Measurements from ENCODE around the gene PI3.
"Not testable (repeated sequence)": the region's sequence is repeated elsewhere in the genome, so short reads cannot be mapped to it uniquely, and the experiment has no call there.

Gene PI3

GRCh38 chr20:45149062-45149461 is 25.6 kb upstream of the PI3 start:
- H3K36me3 Mint-ChIP-seq (ENCODE audit: low read depth) = no peaks in the 10 kb centered on the region
- H3K4me3 Mint-ChIP-seq = no peak overlapping the region
- peaks cover 43% of the 10 kb centered on the region for H3K27me3 Mint-ChIP-seq (ENCODE audit: low read depth)
- no peaks in the 10 kb centered on the region for H3K9me3 Mint-ChIP-seq
- no peak overlapping the region for H3K27ac Mint-ChIP-seq
- TF ChIP-seq CTCF (IDR thresholded peaks at IDR 0.05; ENCODE audit: unreplicated experiment in 3 of 3) = no peak
- no peaks in the 10 kb centered on the region for H3K4me1 Mint-ChIP-seq

- TF ChIP-seq CTCF (IDR thresholded peaks at IDR 0.05; ENCODE audit: unreplicated experiment in 3 of 3) = no peak
- H3K4me1 Mint-ChIP-seq = no peaks in the 10 kb centered on the region
- H3K9me3 Mint-ChIP-seq = peaks cover 8% of the 10 kb centered on the region
- H3K27me3 Mint-ChIP-seq (ENCODE audit: low read depth) = peaks cover 32% of the 10 kb centered on the region
- no peak overlapping the region for H3K4me3 Mint-ChIP-seq
- no peak overlapping the region for H3K27ac Mint-ChIP-seq
- no peaks in the 10 kb centered on the region for H3K36me3 Mint-ChIP-seq (ENCODE audit: low read depth)
Observed at GRCh38 chr20:45152405-45152804, 22.3 kb upstream of the PI3 start.

- H3K27ac Mint-ChIP-seq = no peak overlapping the region
- H3K4me3 Mint-ChIP-seq = no peak overlapping the region
- TF ChIP-seq CTCF (IDR thresholded peaks at IDR 0.05; ENCODE audit: unreplicated experiment in 3 of 3) = no peak
- H3K4me1 Mint-ChIP-seq = no peaks in the 10 kb centered on the region
- H3K27me3 Mint-ChIP-seq (ENCODE audit: low read depth) = peaks cover 28% of the 10 kb centered on the region
- no peaks in the 10 kb centered on the region for H3K36me3 Mint-ChIP-seq (ENCODE audit: low read depth)
- H3K9me3 Mint-ChIP-seq = peaks cover 9% of the 10 kb centered on the region
Observed at GRCh38 chr20:45153147-45153546, 21.6 kb upstream of the PI3 start.

GRCh38 chr20:45153752-45154151 is 20.9 kb upstream of the PI3 start:
- Mint-ChIP-seq H3K27me3 (ENCODE audit: low read depth) (peaks cover 24% of the 10 kb centered on the region), H3K4me1 (no peaks in the 10 kb centered on the region), H3K27ac (no peak overlapping the region), H3K36me3 (ENCODE audit: low read depth) (no peaks in the 10 kb centered on the region), H3K4me3 (no peak overlapping the region), H3K9me3 (peaks cover 15% of the 10 kb centered on the region)
- TF ChIP-seq CTCF (IDR thresholded peaks at IDR 0.05; ENCODE audit: unreplicated experiment in 3 of 3) = no peak

GRCh38 chr20:45154183-45154582 is 20.5 kb upstream of the PI3 start:
- Mint-ChIP-seq H3K27me3 (ENCODE audit: low read depth) (peaks cover 22% of the 10 kb centered on the region), H3K4me3 (no peak overlapping the region), H3K36me3 (ENCODE audit: low read depth) (no peaks in the 10 kb centered on the region), H3K9me3 (peaks cover 20% of the 10 kb centered on the region), H3K4me1 (no peaks in the 10 kb centered on the region), H3K27ac (no peak overlapping the region)
- no peak for TF ChIP-seq CTCF (IDR thresholded peaks at IDR 0.05; ENCODE audit: unreplicated experiment in 3 of 3)

- H3K4me1 Mint-ChIP-seq; H3K36me3 Mint-ChIP-seq (ENCODE audit: low read depth); H3K4me3 Mint-ChIP-seq; H3K27ac Mint-ChIP-seq: not testable (repeated sequence)
- Mint-ChIP-seq H3K9me3 (peaks cover 21% of the 10 kb centered on the region), H3K27me3 (ENCODE audit: low read depth) (peaks cover 22% of the 10 kb centered on the region)
Observed at GRCh38 chr20:45154794-45155193, 19.9 kb upstream of the PI3 start.

Data from nephron (organoid).